ENCODE results near the gene HS3ST5.
"Not testable (repeated sequence)": the region's sequence is repeated elsewhere in the genome, so short reads cannot be mapped to it uniquely, and the experiment has no call there.

Gene HS3ST5

GRCh38 chr6:114339706-114340105 lies 3.1 kb downstream of the HS3ST5 start:
- no peak for DNase-seq (ENCODE audit: extremely low read depth in 1 of 2, low read depth in 1 of 2)

GRCh38 chr6:114334237-114334636 lies 8.6 kb downstream of the HS3ST5 start:
- DNase-seq (ENCODE audit: extremely low read depth in 1 of 2, low read depth in 1 of 2): no peak

- DNase-seq (ENCODE audit: extremely low read depth in 1 of 2, low read depth in 1 of 2): no peak
Measured at GRCh38 chr6:114327074-114327473, 15.7 kb downstream of the HS3ST5 start.

GRCh38 chr6:114323784-114324183 lies 19.0 kb downstream of the HS3ST5 start:
- DNase-seq (ENCODE audit: extremely low read depth in 1 of 2, low read depth in 1 of 2): no peak

- DNase-seq (ENCODE audit: extremely low read depth in 1 of 2, low read depth in 1 of 2): no peak
Measured at GRCh38 chr6:114319749-114320148, 23.1 kb downstream of the HS3ST5 start.

- DNase-seq (ENCODE audit: extremely low read depth in 1 of 2, low read depth in 1 of 2): no peak
Measured at GRCh38 chr6:114315831-114316595, 26.8 kb downstream of the HS3ST5 start.

- DNase-seq (ENCODE audit: extremely low read depth in 1 of 2, low read depth in 1 of 2): not testable (repeated sequence)
Measured at GRCh38 chr6:114313816-114314215, 29.0 kb downstream of the HS3ST5 start.

GRCh38 chr6:114312931-114313330 lies 29.9 kb downstream of the HS3ST5 start:
- no peak for DNase-seq (ENCODE audit: extremely low read depth in 1 of 2, low read depth in 1 of 2)

GRCh38 chr6:114310053-114310452 lies 32.8 kb downstream of the HS3ST5 start:
- DNase-seq (ENCODE audit: extremely low read depth in 1 of 2, low read depth in 1 of 2): no peak

- DNase-seq (ENCODE audit: extremely low read depth in 1 of 2, low read depth in 1 of 2): no peak
Measured at GRCh38 chr6:114304304-114304887, 38.4 kb downstream of the HS3ST5 start.

GRCh38 chr6:114301596-114302219 lies 41.1 kb downstream of the HS3ST5 start:
- no peak for DNase-seq (ENCODE audit: extremely low read depth in 1 of 2, low read depth in 1 of 2)

- no peak for DNase-seq (ENCODE audit: extremely low read depth in 1 of 2, low read depth in 1 of 2)
Measured at GRCh38 chr6:114297135-114297534, 45.7 kb downstream of the HS3ST5 start.

- no peak for DNase-seq (ENCODE audit: extremely low read depth in 1 of 2, low read depth in 1 of 2)
Measured at GRCh38 chr6:114292431-114292830, 50.4 kb downstream of the HS3ST5 start.

- DNase-seq (ENCODE audit: extremely low read depth in 1 of 2, low read depth in 1 of 2): no peak
Measured at GRCh38 chr6:114291428-114291827, 51.4 kb downstream of the HS3ST5 start.

GRCh38 chr6:114290864-114291263 lies 52.0 kb downstream of the HS3ST5 start:
- no peak for DNase-seq (ENCODE audit: extremely low read depth in 1 of 2, low read depth in 1 of 2)

GRCh38 chr6:114288701-114289495 lies 53.9 kb downstream of the HS3ST5 start:
- DNase-seq (ENCODE audit: extremely low read depth in 1 of 2, low read depth in 1 of 2): no peak

- no peak for DNase-seq (ENCODE audit: extremely low read depth in 1 of 2, low read depth in 1 of 2)
Measured at GRCh38 chr6:114287461-114287860, 55.4 kb downstream of the HS3ST5 start.

GRCh38 chr6:114286211-114286610 lies 56.6 kb downstream of the HS3ST5 start:
- DNase-seq (ENCODE audit: extremely low read depth in 1 of 2, low read depth in 1 of 2): no peak

- no peak for DNase-seq (ENCODE audit: extremely low read depth in 1 of 2, low read depth in 1 of 2)
Measured at GRCh38 chr6:114284281-114284680, 58.5 kb downstream of the HS3ST5 start.

GRCh38 chr6:114282292-114282691 lies 60.5 kb downstream of the HS3ST5 start:
- DNase-seq (ENCODE audit: extremely low read depth in 1 of 2, low read depth in 1 of 2): no peak

- DNase-seq (ENCODE audit: extremely low read depth in 1 of 2, low read depth in 1 of 2): no peak
Measured at GRCh38 chr6:114281496-114281895, 61.3 kb downstream of the HS3ST5 start.
